ENCODE data around the gene FBXL2. TPM values are rescaled to one million over a fixed set of nuclear protein-coding genes. Genes with fewer than 3 reads are reported as not detected.
"Not testable (repeated sequence)": the region's sequence is repeated elsewhere in the genome, so short reads cannot be mapped to it uniquely, and the experiment has no call there.

FBXL2 gene
- polyA plus RNA-seq, 3 donors = 24.6 to 35.2 (median 32.1) TPM

DNA sequence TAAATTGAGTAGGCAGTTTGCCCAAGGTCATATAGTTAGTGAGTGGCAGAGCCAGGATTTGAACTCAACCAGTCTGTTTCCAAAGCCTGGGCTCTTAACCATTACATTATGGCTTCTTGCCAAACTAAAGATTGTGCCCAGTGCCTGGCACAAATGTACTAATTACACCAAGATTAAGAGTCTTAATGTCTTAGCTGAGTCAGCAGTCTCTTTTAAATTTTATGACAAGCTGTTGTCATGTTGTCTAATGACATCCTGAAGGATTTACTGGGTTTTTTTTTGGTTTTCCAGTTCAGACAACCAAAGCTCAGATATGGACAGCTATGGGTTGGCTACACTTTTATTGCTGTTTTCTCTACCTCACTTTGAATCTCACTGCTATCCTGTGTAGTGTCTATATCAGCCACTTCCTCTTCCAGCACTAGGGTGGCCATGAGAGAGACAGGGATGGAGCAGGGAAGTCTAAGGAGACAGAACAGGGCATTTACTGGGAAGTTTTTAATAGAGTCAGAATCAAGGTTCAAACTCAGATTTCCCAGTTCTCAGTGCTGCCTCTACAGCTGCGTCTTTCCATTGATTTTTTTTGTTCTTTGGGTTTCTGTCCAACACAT lies 10.5 kb downstream of the FBXL2 start:
- no peak for DNase-seq (ENCODE audit: extremely low read depth in 1 of 11, low read depth in 9 of 11, low spot score in 4 of 11)

DNA sequence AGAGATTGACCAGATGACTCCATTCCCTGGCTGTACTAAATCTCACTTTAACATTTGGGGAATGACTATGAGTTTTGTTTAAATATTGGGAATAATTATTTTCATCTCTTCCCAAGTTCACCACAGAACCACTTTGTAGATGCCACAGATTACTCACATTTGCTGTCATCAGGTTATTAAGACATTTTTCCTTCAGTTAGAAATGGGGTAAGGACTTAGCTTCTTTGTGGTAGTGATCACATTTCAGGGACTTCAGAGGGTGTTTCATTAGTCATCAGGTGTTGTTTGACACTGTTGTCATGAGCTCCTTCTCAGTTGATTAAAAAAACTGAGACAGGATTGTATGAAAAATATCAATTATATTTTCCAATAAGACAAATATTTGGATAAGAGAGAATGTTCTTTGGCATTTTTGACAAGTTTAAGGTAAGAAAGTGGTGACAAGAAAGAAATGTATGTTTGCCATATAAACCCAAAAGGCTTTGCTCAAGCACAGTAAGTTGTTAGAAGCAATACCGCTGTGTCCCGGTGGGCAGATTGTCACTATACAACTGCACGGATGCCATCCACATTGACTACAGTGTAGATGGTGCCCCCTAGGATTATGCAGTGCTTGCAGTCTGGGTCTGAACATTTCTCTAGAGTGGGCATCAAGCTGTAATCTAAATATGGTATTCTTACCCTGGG lies 22.3 kb downstream of the FBXL2 start:
- DNase-seq (ENCODE audit: extremely low read depth in 1 of 11, low read depth in 9 of 11, low spot score in 4 of 11) = no peak

DNA sequence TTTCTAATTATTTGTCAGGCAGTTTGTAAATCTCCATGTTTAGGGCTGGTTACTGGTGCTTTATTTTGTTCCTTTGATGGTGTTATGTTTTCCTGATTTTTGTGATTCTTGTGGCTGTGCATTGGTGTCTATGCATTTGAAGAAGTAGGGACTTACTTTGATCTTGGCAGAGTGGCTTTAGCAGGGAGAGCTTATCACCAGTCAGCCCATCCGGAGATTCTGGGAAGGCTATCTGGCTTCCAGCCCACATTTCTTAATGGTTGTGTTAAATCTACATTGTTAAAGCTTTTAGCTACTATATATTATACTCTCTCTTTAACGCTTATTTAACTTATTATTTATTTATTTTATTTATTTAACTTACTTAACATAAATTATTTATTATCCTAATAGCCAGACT lies 35.1 kb downstream of the FBXL2 start:
- no peak for DNase-seq (ENCODE audit: extremely low read depth in 1 of 11, low read depth in 9 of 11, low spot score in 4 of 11)

DNA sequence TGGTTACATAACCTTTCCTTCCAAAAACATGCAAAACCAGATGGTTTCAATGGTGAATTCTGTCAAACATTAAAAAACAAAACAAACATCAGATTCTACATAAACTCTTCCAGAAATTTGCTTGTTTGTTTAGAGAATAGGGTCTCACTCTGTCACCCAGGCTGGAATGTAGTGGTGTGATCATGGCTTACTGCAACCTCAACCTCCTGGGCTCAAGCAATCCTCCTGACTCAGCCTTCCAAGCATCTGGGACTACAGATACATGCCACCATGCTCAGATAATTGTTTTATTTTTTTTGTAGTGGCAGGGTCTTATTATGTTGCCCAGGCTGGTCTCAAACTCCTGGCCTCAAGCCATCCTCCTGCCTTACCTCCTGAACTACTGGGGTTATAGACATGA lies 36.1 kb downstream of the FBXL2 start:
- DNase-seq (ENCODE audit: extremely low read depth in 1 of 11, low read depth in 9 of 11, low spot score in 4 of 11) = no peak

DNA sequence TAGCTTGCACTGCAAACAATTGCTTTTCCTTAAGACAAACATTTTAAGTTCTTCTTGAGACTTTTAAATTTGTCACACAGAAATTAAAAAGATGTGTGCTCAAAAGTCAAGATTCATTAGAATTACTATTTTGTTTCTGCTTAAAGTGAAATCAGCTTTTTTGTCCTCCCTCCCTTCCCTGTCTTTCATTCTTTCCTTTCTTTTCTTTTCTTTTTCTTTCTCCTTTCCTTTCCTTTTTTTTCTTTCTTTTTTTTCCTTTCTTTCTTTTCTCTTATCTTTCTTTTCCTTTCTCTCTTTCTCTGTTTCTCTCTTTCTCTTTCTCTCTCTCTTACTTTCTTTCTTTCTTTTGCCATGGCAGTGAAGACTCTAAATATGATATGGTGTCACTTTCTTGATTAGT lies 37.8 kb downstream of the FBXL2 start:
- DNase-seq (ENCODE audit: extremely low read depth in 1 of 11, low read depth in 9 of 11, low spot score in 4 of 11) = no peak

GRCh38 chr3:33315826-33316225 lies 38.6 kb downstream of the FBXL2 start:
- DNase-seq (ENCODE audit: extremely low read depth in 1 of 11, low read depth in 9 of 11, low spot score in 4 of 11) = no peak

DNA sequence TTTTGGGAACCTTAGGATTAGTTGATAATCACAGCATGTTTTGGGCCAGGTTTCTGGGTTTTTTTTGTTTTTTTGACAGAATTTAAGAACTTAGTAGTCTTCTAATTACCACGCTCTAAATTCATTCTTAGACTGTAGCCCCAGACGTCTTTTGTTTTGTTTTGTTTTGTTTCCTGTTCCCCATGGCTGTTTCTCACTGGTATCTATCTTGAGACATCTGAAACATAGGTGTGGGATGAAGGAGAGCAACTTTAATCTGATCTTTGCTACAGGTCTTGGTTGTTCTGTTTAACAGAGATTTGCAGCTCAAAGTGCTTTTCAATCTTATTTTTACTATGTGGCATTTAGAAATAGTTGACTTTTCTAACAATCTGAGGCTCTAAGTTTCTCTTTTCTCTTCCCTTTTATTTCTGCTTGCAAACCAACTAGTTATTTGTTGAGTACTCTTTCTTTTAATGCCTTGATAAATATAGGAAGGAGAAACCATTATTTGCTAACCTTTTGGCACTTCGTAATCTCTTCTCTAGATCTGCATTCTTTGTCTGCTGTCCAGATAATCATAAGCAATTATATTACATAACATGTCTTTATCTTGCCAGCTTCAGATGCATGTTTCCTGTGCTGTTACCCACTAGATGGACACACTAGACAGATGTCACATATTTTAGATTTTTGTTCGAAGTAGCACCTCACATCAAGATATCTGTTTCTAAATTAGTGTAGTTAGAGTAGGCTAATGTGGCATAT lies 40.9 kb downstream of the FBXL2 start:
- no peak for DNase-seq (ENCODE audit: extremely low read depth in 1 of 11, low read depth in 9 of 11, low spot score in 4 of 11)

DNA sequence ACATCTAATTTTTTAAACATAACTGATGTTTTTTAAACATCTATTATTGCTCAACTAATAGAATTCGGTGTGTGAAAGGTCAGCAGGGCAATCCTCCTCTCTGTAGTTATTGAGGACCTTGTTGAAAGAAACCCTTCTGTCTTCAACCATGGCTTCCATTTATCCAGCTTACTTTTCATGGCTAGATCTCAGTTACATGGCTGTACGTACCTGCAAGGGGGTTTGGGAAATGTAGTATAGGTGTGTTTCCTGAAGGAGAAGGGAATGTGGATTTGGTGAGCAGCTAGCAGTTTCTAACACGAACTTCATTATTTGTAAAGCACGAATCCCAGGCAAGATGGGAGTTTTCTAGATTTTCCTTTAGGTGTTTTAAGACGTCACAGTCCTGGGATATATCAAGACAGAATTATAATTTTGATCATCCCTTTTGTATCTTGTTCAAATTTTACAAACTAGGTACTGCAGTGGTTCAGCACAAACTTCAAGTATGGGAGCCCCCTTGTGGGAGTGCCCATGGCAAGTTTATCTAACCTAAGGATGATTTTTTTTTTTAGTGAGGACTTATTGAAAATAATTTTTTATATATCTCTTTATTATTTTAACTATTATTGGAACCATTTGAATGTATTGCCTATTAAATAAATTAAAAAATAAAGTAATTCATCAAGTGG lies 41.6 kb downstream of the FBXL2 start:
- no peak for DNase-seq (ENCODE audit: extremely low read depth in 1 of 11, low read depth in 9 of 11, low spot score in 4 of 11)

DNA sequence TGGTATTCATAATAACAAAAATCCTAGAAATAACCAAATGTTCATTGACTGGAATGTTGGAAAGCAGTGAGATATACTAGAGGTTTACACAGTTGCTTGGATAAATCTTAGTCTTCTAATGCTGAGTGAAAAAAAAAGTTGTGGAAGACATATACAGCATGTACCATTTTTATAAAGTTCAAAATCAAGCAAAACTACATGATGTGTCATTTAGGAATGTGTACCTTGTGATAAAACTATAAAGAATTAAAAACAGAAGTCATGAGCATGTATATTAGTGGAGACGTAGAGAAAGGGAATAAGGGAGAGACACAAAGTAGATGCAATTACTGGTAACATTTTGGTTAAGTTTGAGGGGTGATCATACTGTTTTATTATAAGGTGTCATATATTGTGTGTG lies 45.2 kb downstream of the FBXL2 start:
- no peak for DNase-seq (ENCODE audit: extremely low read depth in 1 of 11, low read depth in 9 of 11, low spot score in 4 of 11)

DNA sequence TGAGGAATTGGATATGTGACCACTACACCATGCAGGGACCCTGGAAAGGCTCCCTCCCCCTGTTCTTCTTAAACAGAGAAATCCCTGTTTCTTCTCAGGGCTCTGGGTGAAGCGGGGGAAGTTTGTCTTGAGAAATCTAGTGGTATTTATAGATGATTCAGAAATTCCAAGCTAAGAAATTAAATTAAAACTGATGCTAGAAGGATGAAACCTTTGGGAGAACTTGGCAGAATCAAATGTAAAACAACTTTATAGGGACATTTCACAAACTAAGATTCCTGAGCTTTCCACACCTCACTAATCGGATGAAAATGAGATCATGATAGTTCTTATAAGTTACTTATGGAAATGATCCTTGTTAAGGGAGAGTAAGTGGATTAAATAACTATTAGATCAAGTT lies 54.2 kb downstream of the FBXL2 start:
- DNase-seq (ENCODE audit: extremely low read depth in 1 of 11, low read depth in 9 of 11, low spot score in 4 of 11) = no peak

GRCh38 chr3:33334364-33334763 lies 57.1 kb downstream of the FBXL2 start:
- no peak for DNase-seq (ENCODE audit: extremely low read depth in 1 of 11, low read depth in 9 of 11, low spot score in 4 of 11)

- not testable (repeated sequence) for DNase-seq (ENCODE audit: extremely low read depth in 1 of 11, low read depth in 9 of 11, low spot score in 4 of 11)
These were observed 61.8 kb downstream of the FBXL2 start for GRCh38 chr3:33338936-33339465.

DNA sequence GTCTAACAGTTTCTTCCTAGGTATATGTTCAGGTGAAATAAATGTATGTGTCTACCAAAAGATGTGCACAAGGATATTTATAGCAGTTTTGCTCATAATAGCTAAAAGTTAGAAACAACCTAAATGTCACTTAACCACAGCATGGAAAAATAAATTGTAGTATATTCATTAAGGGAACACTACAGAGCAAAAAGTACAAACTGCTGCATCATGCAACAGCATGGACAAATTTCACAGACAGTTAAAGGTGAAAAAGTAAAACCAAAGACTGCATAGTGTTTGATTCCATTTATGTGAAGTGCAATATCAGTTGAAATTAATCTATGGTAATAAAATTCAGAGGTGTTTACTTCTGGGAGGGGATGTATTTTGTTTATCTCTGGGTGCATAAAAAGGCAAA lies 62.5 kb downstream of the FBXL2 start:
- no peak for DNase-seq (ENCODE audit: extremely low read depth in 1 of 11, low read depth in 9 of 11, low spot score in 4 of 11)

GRCh38 chr3:33355611-33356010 lies 78.4 kb downstream of the FBXL2 start:
- DNase-seq (ENCODE audit: extremely low read depth in 1 of 11, low read depth in 9 of 11, low spot score in 4 of 11) = no peak

DNA sequence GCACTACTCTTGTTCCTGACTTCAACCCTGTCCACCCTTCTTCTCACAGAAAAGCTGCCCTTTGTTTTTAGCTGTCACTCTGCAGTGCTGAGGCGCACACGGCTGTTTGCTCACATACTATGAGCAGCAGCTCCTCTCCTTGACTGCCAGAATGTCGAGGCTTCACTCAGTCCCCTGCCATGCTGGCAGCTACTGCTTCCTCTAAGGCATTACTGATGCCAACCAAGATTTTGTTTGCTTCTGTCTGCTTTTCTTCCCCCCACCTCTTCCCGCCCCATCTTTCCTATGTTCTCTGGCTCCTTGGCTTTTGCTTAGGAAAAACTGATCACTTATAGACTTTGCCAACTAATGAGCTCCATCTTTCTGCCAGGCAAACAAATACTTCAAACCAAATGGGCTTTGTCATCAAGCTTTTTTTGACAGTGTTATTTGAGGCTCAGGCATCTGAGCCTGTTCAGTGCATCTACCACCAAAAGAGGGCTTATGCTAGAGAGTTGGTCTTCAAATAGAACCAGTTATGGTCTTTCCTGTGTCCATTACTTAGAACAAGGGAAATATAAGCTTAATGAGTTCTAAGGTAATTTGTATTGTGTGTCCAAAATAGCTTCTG lies 81.0 kb downstream of the FBXL2 start:
- DNase-seq (ENCODE audit: extremely low read depth in 1 of 11, low read depth in 9 of 11, low spot score in 4 of 11) = no peak

- no peak for DNase-seq (ENCODE audit: extremely low read depth in 1 of 11, low read depth in 9 of 11, low spot score in 4 of 11)
These were observed 83.0 kb downstream of the FBXL2 start for GRCh38 chr3:33360136-33360825.

DNA sequence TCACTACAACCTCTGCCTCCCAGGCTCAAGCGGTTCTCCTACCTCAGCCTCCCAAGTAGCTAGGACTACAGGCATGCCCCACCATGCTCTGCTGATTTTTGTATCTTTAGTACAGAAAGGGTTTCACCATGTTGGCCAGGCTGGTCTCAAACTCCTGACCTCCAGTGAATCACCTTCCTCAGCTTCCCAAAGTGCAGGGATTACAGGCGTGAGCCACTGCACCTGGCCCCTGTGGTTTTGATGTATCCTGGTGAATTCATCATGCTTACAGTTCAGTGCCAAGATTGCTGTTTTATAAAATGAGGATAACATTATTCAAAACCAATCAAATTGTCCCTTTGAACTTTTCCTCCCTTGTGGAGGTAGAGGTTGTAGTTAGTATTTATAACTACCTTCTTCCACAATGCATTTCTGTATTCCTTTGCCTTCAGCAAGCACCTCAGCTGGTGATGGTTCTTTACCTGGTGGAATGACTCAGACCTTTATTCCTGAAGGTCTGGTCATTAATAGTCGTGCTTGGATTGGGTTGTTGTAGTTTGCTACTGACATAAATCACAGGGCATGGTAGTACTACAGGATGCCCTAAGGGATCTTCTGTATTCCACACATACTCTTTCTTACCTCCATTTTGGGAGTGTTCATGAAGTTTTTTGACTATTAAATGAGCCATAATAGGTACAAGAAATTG lies 86.0 kb downstream of the FBXL2 start:
- no peak for DNase-seq (ENCODE audit: extremely low read depth in 1 of 11, low read depth in 9 of 11, low spot score in 4 of 11)

DNA sequence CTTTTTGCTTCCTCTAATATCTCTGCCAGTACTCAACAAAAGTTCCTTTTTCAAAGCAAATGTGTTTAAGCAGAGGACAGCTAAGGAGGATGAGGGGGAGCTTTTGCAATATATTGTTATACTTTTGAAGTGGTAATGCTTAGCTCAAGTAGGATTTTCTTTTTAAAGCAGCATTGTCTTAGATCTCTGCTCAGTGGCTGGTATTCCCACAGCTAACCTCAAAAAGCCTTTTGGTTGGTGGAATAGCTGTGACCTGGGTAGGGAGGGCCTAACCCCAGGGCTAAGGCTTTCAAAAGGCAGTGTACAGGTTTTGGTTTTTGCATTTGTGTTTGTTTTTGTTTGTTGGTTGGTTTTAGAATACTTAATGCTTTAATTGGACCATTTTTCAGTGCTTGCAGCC lies 86.8 kb downstream of the FBXL2 start:
- DNase-seq (ENCODE audit: extremely low read depth in 1 of 11, low read depth in 9 of 11, low spot score in 4 of 11) = no peak
